ENCODE measurements around the gene CLCNKB. TPM values are rescaled to one million over a fixed set of nuclear protein-coding genes. Genes with fewer than 3 reads are reported as not detected.

Gene CLCNKB
- total RNA-seq, 2 donors from 2014 or later: 2.2 to 2.5 TPM

DNA sequence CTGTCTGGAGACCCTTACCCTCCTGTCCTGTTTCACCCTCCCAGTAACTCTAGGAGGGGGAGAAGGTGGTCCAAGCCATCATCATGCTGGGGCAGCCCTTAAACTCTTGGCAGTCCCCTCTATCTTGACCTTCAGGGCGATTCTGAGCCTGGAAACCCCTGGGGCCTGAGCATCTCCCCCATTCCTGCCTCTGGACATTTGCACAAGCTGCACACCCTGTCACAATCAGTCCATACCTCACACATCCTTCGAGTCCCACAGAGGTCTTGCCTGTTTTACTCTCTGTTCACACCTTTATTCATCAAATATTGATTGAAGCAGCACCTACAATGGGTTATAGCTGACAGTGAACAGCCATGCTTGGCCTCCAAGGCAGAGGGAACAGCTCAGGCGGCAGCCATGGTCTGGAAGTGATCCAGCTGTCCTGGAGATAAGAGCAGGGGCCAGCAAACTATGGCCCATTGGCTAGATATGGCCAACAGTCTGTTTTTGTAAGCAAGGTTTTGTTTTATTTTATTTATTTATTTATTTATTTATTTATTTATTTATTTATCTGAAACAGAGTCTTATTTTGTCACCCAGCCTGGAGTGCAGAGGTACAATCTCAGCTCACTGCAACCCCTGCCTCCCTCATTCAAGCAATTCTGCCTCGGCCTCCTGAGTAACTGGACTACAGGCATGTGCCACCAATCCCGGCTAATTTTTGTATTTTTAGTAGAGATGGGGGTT, 37.0 kb downstream of the CLCNKB start:
- DNase-seq: no peak
- no peak for ATAC-seq
- intact Hi-C loops (cut with DNase I): loop anchor here in 1 of 2 donors (5.0 kb wide), 1 partner anchor 162 kb away; no protein-coding TSS in a partner anchor

DNA sequence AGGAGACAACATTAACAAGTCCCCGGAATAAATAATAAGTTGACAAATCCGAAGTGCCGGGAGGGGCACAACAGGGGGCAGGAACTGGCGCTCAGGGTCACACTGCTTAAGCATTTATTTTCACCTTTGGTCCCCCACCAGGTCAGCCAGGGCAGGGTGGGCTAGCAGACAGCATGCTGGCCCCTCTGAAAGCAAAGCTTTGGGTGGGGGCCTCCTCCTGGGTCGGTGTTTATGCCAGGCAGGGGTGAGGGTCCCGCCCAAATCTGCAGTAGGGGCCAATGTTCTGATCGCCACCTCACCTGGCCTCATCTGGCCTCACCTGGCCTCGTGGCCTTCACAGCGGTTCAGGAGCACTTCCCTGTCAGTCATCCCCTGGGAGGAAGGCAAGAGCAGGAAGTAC, 38.1 kb downstream of the CLCNKB start:
- ATAC-seq: no peak
- DNase-seq: no peak
- intact Hi-C loops (cut with DNase I): loop anchor here in 1 of 2 donors (1.0 to 5.0 kb wide), 3 partner anchors 73 to 161 kb away; no protein-coding TSS in a partner anchor

GRCh38 chr1:16082283-16083038, 38.9 kb downstream of the CLCNKB start:
- ATAC-seq (peak in 1 of 2 donors; percentile 52), DNase-seq (peak; percentile 75)

GRCh38 chr1:16083486-16083885, 39.9 kb downstream of the CLCNKB start:
- DNase-seq: no peak
- ATAC-seq: no peak
- intact Hi-C loops (cut with DNase I): loop anchor here in 1 of 2 donors (2.0 to 5.0 kb wide), 2 partner anchors 71 to 159 kb away; no protein-coding TSS in a partner anchor

More at GRCh38 chr1:16082283-16083038, 38.9 kb downstream of the CLCNKB start:
- intact Hi-C loops (cut with DNase I): loop anchor here in 1 of 2 donors (1.0 to 5.0 kb wide), 3 partner anchors 72 to 160 kb away; no protein-coding TSS in a partner anchor

- no peak for ATAC-seq
- intact Hi-C loops (cut with DNase I): no loop called here
- DNase-seq: no peak
These were observed 41.9 kb downstream of the CLCNKB start for GRCh38 chr1:16085522-16085921.

- DNase-seq (no peak), ATAC-seq (no peak)
- intact Hi-C loops (cut with DNase I): no loop called here
These were observed 44.2 kb downstream of the CLCNKB start for GRCh38 chr1:16087733-16088132.

DNA sequence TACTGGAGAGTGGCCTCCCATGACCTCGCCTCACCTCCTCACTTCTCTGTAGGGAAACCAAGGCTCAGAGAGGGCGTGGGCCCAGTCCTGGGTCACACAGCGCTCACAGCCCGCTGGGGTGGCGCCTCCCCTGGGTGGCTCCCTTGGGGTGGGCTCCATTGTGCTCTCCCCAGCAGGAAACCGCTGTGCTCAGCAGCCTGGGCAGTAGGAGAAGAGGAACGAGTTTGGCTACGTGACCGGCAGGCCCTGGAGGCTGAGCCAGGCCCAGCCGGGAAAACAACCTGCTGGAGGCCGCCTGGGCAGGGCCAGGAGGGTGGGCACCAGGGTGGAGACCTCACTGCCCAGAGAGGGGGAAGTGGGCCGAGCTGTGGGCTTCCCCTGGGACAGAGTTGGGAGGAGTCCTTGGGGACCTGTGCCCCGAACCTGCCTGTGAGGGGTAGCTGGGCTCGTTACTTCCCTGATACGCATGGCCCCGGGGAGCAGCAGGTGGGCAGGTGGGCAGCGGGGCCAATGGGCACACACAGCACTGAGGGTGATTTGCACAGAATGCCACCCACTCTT, 44.8 kb downstream of the CLCNKB start:
- intact Hi-C loops (cut with DNase I): no loop called here
- DNase-seq: no peak
- peak in 1 of 2 donors; percentile 7 for ATAC-seq

DNA sequence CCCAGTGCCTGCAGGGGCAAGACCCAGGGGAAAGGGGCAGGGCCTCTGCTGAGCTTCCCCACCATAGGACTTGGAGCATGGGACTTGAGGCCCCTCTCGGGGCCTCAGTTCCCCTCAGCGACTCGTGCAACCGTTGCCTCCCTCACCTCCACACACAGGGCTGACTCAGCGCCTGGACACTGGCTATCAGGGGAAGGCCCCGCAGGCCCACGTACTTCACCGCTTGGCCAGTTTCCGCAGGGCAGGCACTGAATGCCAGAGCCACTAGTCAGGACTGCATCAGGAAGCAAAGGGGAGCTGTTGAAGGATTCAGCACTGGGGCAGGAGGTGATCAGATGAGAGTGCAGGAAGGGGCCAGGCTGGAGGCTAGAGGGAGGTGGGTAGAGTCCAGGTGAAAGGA, 45.4 kb downstream of the CLCNKB start:
- ATAC-seq: peak in 1 of 2 donors; percentile 83
- intact Hi-C loops (cut with DNase I): no loop called here
- DNase-seq: no peak

DNA sequence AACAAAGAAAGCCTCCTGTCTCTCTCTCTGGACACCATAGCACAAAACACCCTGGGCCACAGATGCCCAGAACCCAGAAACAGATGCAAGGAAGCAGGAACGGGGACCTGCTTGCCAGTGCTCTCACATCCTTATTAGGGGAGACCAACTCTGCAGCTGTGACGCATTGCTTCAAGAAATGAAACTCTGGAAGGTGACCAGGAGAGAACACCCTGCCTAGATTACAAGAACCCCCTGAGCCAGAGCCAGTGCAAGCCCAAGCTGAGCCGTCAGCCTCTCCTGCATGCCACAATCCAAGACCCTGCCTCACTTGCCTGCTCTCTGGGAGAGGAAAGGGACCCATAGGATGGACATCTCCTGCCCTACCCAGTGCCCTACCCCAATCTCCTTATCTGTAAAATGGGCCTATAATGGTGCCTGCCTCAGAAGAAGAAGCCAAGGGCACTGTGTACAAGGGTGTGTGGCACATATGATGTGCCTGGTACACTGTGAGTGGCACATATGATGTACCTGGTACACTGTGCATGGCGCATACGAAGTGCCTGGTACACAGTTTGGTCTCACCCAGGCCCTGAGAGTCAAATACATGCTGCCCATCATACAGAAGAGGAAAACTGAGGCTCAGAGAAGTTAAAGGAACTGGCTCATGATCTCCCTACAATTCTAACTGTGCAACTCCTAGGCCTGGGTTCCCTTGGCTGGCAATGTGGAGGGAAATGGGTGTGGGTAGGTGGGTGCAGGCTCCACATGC, 46.7 kb downstream of the CLCNKB start:
- intact Hi-C loops (cut with DNase I): no loop called here
- no peak for DNase-seq
- ATAC-seq: no peak

DNA sequence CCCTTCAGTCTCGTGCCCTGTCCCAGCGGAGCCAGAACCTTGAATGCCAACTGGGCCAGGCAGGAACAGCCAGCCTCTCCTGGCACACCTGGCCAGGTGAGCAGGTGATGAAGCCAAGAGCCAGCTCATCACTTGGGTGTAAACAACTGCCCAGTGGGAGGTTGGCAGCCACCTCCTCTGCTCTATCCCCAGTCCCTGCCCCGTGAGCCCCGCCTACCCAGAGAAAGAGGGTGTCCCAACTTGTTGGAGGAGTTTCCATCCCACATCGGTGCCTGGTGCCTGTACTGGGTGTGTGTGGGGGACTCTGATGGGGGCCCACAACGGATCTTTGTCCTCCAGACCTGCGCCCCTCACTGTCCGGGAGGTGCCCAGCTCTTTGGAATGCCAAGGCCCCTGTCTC, 47.7 kb downstream of the CLCNKB start:
- DNase-seq (no peak), ATAC-seq (no peak)
- intact Hi-C loops (cut with DNase I): no loop called here

- no peak for ATAC-seq
- intact Hi-C loops (cut with DNase I): no loop called here
- DNase-seq: no peak
These were observed 48.7 kb downstream of the CLCNKB start for GRCh38 chr1:16092097-16092922.

GRCh38 chr1:16092923-16093511, 49.4 kb downstream of the CLCNKB start:
- intact Hi-C loops (cut with DNase I): no loop called here
- ATAC-seq: no peak
- no peak for DNase-seq

GRCh38 chr1:16093611-16094010, 50.0 kb downstream of the CLCNKB start:
- intact Hi-C loops (cut with DNase I): no loop called here
- no peak for DNase-seq
- ATAC-seq: no peak

DNA sequence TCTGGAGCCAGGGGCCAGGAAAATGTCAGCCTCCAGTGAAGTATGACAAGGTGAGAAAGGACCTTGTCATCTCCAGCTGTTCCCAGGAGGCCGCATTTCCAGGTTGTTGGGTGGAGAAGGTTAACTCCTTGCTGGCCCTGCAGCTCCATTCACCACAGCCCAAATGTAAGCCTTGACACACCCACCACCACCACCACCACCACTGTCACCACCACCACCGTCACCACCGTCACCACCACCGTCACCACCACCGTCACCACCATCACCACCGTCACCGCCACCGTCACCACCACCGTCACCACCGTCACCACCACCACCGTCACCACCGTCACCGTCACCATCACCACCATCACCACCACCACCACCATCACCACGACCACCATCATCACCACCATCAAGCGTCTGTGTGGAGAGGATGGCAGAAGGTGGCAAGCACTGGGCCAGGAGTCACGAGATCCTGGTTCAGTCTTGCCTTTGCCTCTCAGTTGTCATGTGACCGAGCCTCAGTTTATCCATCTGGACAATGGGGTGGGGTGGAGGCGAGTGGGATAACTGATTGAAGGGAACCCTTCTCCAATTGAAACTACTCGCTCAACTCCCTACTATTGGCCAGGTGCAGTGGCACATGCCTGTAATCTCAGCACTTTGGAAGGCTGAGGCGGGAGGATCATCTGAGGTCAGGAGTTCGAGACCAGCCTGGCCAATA, 51.0 kb downstream of the CLCNKB start:
- intact Hi-C loops (cut with DNase I): no loop called here
- ATAC-seq: no peak
- no peak for DNase-seq

DNA sequence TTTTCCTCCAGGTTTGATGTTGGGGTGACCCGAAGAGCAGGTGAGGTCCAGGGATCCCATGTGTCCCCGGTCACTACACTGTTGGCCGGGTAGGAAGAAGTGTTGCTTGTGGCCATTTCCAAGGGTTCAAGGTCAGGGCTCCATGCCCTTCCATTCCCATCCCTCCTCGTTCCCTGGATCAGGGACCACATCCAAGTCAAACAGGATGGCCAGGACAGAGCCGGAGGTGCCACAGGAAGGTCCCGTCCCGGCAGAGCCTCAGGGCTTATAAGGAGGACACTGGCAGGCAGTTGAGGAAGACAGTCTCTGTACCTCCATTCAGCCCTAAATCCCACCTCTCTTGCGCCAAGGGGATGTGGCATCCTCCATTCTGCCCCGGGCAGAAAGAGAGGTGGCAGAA, 51.9 kb downstream of the CLCNKB start:
- DNase-seq: no peak
- ATAC-seq: no peak
- intact Hi-C loops (cut with DNase I): no loop called here

DNA sequence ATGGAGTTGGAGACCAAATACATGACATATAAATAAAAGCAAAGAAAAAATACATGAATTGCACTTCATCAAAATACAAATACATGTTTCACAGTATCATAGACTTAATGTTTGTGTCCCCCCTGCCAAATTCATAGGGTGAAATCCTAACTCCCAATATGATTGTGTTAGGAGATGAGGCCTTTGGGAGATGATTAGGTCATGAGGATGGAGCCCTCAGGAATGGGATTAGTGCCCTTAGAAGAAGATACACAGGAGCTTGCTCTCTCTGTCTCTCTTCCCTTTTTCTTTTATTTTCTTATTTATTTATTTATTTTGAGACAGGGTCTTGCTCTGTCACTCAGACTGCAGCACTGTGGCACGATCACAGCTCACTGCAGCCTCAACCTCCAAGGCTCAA, 55.8 kb downstream of the CLCNKB start:
- intact Hi-C loops (cut with DNase I): no loop called here
- no peak for DNase-seq
- no peak for ATAC-seq

GRCh38 chr1:16101623-16102022, 58.0 kb downstream of the CLCNKB start:
- no peak for ATAC-seq
- no peak for DNase-seq
- intact Hi-C loops (cut with DNase I): no loop called here

Measured in left cardiac atrium (tissue), 4 donors.